HepG2 (cell line): ENCODE results near the gene CLCNKA. TPM values are rescaled to one million over a fixed set of nuclear protein-coding genes. Genes with fewer than 3 reads are reported as not detected.

Experiments used
- ATAC-seq: fragments of 200-7000 bp; cut with Tn5 transposase; 3 replicates; pipeline ENCODE4 v1.9.1; 2020; ENCODE audit warnings: mild to moderate bottlenecking, moderate library complexity
- BruUV-seq: library from RNA; stranded (reverse); fragments of 400-500 nt; replicated peaks from 2 replicates; lab custom pipeline; 2021; lab: Mats Ljungman, UMichigan
- CTCF ChIA-PET: fragments of 300-600 bp; formaldehyde crosslinking; extraction: SDS; loops from one replicate; lab custom pipeline; 2021; ENCODE audit warnings: low total read pairs, inconsistent platforms, low intra/inter-chr PET ratio; lab: Yijun Ruan, JAX
- POLR2A ChIA-PET: fragments of 350-600 bp; sonication (Branson Sonifier 250); formaldehyde crosslinking; loops from one replicate; lab custom pipeline; 2020; ENCODE audit warnings: antibody characterized with exemption, inconsistent platforms; lab: Yijun Ruan, JAX
- DNase-seq: peaks from one replicate; pipeline ENCODE4 v3.0.0-alpha.2; 2015; ENCODE audit warnings: low spot score
- FAIRE-seq: peaks from 3 replicates; lab custom pipeline; 2011; peaks lifted over from hg19 to GRCh38; lab: Jason Lieb, UNC
- H2AFZ ChIP-seq: one replicate; pipeline ENCODE4 v1.6.1; 2011; ENCODE audit warnings: low read length, inconsistent platforms
- H3K27ac ChIP-seq: fragments of 300-600 bp; 3 replicates; pipeline ENCODE4 v1.8.0; 2011; ENCODE audit warnings: mixed run types, mild to moderate bottlenecking, mixed read lengths, low read length, inconsistent platforms; ENCODE audit not compliant: insufficient read depth; ENCODE audit errors: extremely low read length
- H3K27me3 ChIP-seq, 2 experiments: fragments of 200-600 bp in 1 of 2; 2 replicates in 1 of 2; 3 replicates in 1 of 2; pipeline versions ENCODE4 v1.6.0 to v1.8.0; 2011; ENCODE audit warnings: low read length in 2 of 2, mild to moderate bottlenecking in 2 of 2, moderate library complexity in 2 of 2, inconsistent platforms in 1 of 2; ENCODE audit not compliant: insufficient read depth in 2 of 2, control insufficient read depth in 1 of 2
- H3K36me3 ChIP-seq, 2 experiments: fragments of 200-600 bp in 1 of 2; replicated peaks in 1 of 2; 2 replicates in 1 of 2; 3 replicates in 1 of 2; pipeline versions ENCODE4 v1.5.1 to v1.8.0; 2011; ENCODE audit warnings: low read length in 2 of 2, inconsistent platforms in 1 of 2; ENCODE audit not compliant: insufficient read depth in 2 of 2, control insufficient read depth in 1 of 2
- H3K4me1 ChIP-seq: 2 replicates; pipeline ENCODE4 v1.5.1; 2012; ENCODE audit warnings: low read length, inconsistent platforms; ENCODE audit not compliant: insufficient read depth
- H3K4me2 ChIP-seq: 2 replicates; pipeline ENCODE4 v1.6.0; 2011; ENCODE audit warnings: low read depth, low read length, inconsistent platforms
- H3K4me3 ChIP-seq, 3 experiments: fragments of 200-600 bp in 1 of 3; sonication (generic), shearing (Covaris generic) in 1 of 3; replicated peaks in 1 of 3; 2 replicates each; pipeline ENCODE4 v1.5.1; 2011 to 2016; ENCODE audit warnings: low read length in 3 of 3, inconsistent platforms in 2 of 3, low read depth in 2 of 3, mild to moderate bottlenecking in 2 of 3, control low read depth in 1 of 3, mixed read lengths in 1 of 3; ENCODE audit not compliant: insufficient read depth in 1 of 3
- H3K79me2 ChIP-seq: one replicate; pipeline ENCODE4 v1.6.1; 2011; ENCODE audit warnings: low read length, inconsistent platforms; ENCODE audit not compliant: insufficient read depth
- H3K9ac ChIP-seq: 2 replicates; pipeline ENCODE4 v1.6.0; 2011; ENCODE audit warnings: mild to moderate bottlenecking, low read depth, low read length, inconsistent platforms; ENCODE audit not compliant: insufficient read depth
- H3K9me3 ChIP-seq: 2 replicates; pipeline ENCODE4 v1.5.1; 2012; ENCODE audit warnings: mild to moderate bottlenecking, low read length
- H4K20me1 ChIP-seq: 2 replicates; pipeline ENCODE4 v1.6.0; 2011; ENCODE audit warnings: inconsistent platforms, mild to moderate bottlenecking, low read length, moderate library complexity; ENCODE audit not compliant: insufficient read depth
- CENPX ChIP-seq: sonication (generic); formaldehyde crosslinking; IDR thresholded peaks from 2 replicates; pipeline ENCODE4 v1.9.0; 2021; ENCODE audit warnings: mild to moderate bottlenecking, missing genetic modification reagents, moderate library complexity
- RCOR2 ChIP-seq: IDR thresholded peaks from 2 replicates; pipeline ENCODE4 v1.6.1; 2016; ENCODE audit warnings: missing biosample characterization, missing genetic modification reagents
- SAP130 ChIP-seq: IDR thresholded peaks from 2 replicates; pipeline ENCODE4 v1.6.1; 2016; ENCODE audit warnings: low read depth
- ZNF605 ChIP-seq: sonication (generic); formaldehyde crosslinking; IDR thresholded peaks from 2 replicates; pipeline ENCODE4 v1.8.0; 2022; ENCODE audit warnings: mild to moderate bottlenecking, missing genetic modification reagents
- WGBS: methylation state at CpG from one replicate; pipeline ENCODE4 v1.1.6; 2017; ENCODE audit warnings: low lambda C conversion rate; 5-methylcytosine and 5-hydroxymethylcytosine counted together
- in situ Hi-C: cut with HindIII; loops from 2 replicates; pipeline ENCODE4 v1.10.0; 2017; ENCODE audit warnings: low pct_unique_long_range_greater_than_20kb; ENCODE audit not compliant: extremely low pct_ligation_motif_present
- intact Hi-C: fragments of 100-400 bp; cut with micrococcal nuclease; formaldehyde crosslinking; loops from one replicate; pipeline ENCODE4 v1.10.0; 2022; ENCODE audit not compliant: unreplicated experiment
- polyA plus RNA-seq, 8 experiments: library from polyadenylated mRNA; depleted of rRNA in 3 of 8; stranded (reverse) in 7 of 8; unstranded in 1 of 8; fragments of >200 nt; fragmentation: Illumina TruSeq in 4 of 8; extraction: Trizol in 4 of 8; gene quantifications; 2 replicates each; pipeline versions ENCODE4 v1.2.1 to v1.2.3, GENCODE V29; 2011 to 2016; ENCODE audit warnings: low read depth in 4 of 8, missing spikeins in 1 of 8, mixed read lengths in 1 of 8; ENCODE audit not compliant: insufficient read depth in 1 of 8
- total RNA-seq, 5 experiments: library from RNA; depleted of rRNA; stranded (reverse); fragments of >200 nt; fragmentation: Illumina TruSeq; extraction: Trizol; gene quantifications; 2 replicates each; pipeline ENCODE4 v1.2.3, GENCODE V29; 2016; ENCODE audit warnings: low read depth in 1 of 5
- TF ChIP-seq, protein P1 (sequence below): sonication (generic); formaldehyde crosslinking; IDR thresholded peaks from 2 replicates; pipeline ENCODE4 v1.5.1; 2020; ENCODE audit warnings: missing genetic modification reagents, mild to moderate bottlenecking, borderline replicate concordance

Gene CLCNKA
- total and polyA plus RNA-seq, 2 of the 13 experiments (the other 11 are each of a cell fraction or from before 2014, with no cell fraction given), result 0.03 TPM; not detected in 1

GRCh38 chr1:15992582-15993500 lies 29.0 kb upstream of the CLCNKA start:
- FAIRE-seq, result no peak
- Histone ChIP-seq H3K4me1 (peaks cover 36% of the 10 kb centered on the region), H3K36me3 (no peaks in the 10 kb centered on the region), H3K4me3 (no peak overlapping the region), H3K27ac (no peak overlapping the region), H3K9me3 (no peaks in the 10 kb centered on the region), H3K9ac (no peak overlapping the region), H3K27me3 (peaks cover 6 to 29% of the 10 kb centered on the region in 2 experiments; a peak in 3 of 5 replicates), H4K20me1 (no peaks in the 10 kb centered on the region), H3K79me2 (no peaks in the 10 kb centered on the region), H2AFZ (no peak overlapping the region), H3K4me2 (no peak overlapping the region)
- POLR2A ChIA-PET, result no interaction called here
- no peak for ATAC-seq
- 57% methylated on average over 1 of the region's 17 CpGs for WGBS
- BruUV-seq, result no TSS peak
- in situ Hi-C loops (no loop called here), intact Hi-C loops (loop anchor here (10.0 kb wide), 1 partner anchor 178 kb away; no protein-coding TSS in a partner anchor)
- CTCF ChIA-PET, result no interaction called here
- TF ChIP-seq, protein P1, sequence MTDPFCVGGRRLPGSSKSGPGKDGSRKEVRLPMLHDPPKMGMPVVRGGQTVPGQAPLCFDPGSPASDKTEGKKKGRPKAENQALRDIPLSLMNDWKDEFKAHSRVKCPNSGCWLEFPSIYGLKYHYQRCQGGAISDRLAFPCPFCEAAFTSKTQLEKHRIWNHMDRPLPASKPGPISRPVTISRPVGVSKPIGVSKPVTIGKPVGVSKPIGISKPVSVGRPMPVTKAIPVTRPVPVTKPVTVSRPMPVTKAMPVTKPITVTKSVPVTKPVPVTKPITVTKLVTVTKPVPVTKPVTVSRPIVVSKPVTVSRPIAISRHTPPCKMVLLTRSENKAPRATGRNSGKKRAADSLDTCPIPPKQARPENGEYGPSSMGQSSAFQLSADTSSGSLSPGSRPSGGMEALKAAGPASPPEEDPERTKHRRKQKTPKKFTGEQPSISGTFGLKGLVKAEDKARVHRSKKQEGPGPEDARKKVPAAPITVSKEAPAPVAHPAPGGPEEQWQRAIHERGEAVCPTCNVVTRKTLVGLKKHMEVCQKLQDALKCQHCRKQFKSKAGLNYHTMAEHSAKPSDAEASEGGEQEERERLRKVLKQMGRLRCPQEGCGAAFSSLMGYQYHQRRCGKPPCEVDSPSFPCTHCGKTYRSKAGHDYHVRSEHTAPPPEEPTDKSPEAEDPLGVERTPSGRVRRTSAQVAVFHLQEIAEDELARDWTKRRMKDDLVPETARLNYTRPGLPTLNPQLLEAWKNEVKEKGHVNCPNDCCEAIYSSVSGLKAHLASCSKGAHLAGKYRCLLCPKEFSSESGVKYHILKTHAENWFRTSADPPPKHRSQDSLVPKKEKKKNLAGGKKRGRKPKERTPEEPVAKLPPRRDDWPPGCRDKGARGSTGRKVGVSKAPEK (CRISPR knock-in tag), result no peak
- no peak for TF ChIP-seq RCOR2 (CRISPR knock-in tag)
- TF ChIP-seq SAP130 (CRISPR knock-in tag), result no peak
- no peak for TF ChIP-seq CENPX (CRISPR knock-in tag)
- no peak for TF ChIP-seq ZNF605 (CRISPR knock-in tag)
- DNase-seq, result no peak
